Psoas muscle (tissue), 8 donors: ENCODE data around the gene SIAH3. TPM values are rescaled to one million over a fixed set of nuclear protein-coding genes. Genes with fewer than 3 reads are reported as not detected.
"Not testable (repeated sequence)": the region's sequence is repeated elsewhere in the genome, so short reads cannot be mapped to it uniquely, and the experiment has no call there.

ENCODE experiments used
- ATAC-seq, 4 donors: fragments of 200-7000 bp; cut with Tn5 transposase; one replicate each; pipeline ENCODE4 v1.9.1; 2020; ENCODE audit warnings: moderate library complexity in 3 of 4, mild to moderate bottlenecking in 2 of 4
- DNase-seq, 2 donors: peaks; one replicate each; pipeline ENCODE4 v3.0.0-alpha.2; 2020
- H3K27ac ChIP-seq: fragments of 200-600 bp; one replicate; pipeline ENCODE4 v1.8.0; 2022
- H3K27me3 ChIP-seq, 3 donors: fragments of 200-600 bp in 1 of 3; one replicate each; pipeline versions ENCODE4 v1.6.1 to v1.8.0; 2013 to 2022; ENCODE audit warnings: low read length in 2 of 3, mild to moderate bottlenecking in 2 of 3, moderate library complexity in 1 of 3; ENCODE audit not compliant: insufficient read depth in 3 of 3
- H3K36me3 ChIP-seq, 2 donors: fragments of 200-600 bp in 1 of 2; one replicate each; pipeline versions ENCODE4 v1.6.1 to v1.8.0; 2013 to 2022; ENCODE audit warnings: low read depth in 1 of 2, mild to moderate bottlenecking in 1 of 2, moderate library complexity in 1 of 2; ENCODE audit not compliant: insufficient read depth in 1 of 2
- H3K4me1 ChIP-seq: fragments of 200-600 bp; one replicate; pipeline ENCODE4 v1.8.0; 2022
- H3K4me3 ChIP-seq: fragments of 200-600 bp; one replicate; pipeline ENCODE4 v1.8.0; 2022; ENCODE audit warnings: mild to moderate bottlenecking
- H3K9me3 ChIP-seq: fragments of 200-600 bp; one replicate; pipeline ENCODE4 v1.8.0; 2022
- WGBS, 3 donors: extraction: QIAGEN DNeasy Blood & Tissue Kit; methylation state at CpG; one replicate each; pipeline versions ENCODE4 v1.1.6 to v1.1.7; 2013; 5-methylcytosine and 5-hydroxymethylcytosine counted together
- intact Hi-C, 2 donors: fragments of 100-400 bp; cut with DNase I; formaldehyde crosslinking; loops; one replicate each; pipeline versions ENCODE4 v1.11.0 to v1.14.2; 2022
- polyA plus RNA-seq, 3 donors: library from polyadenylated mRNA; stranded (reverse); fragments of 200-250 nt; gene quantifications; one replicate each; pipeline ENCODE4 v1.2.3, GENCODE V29; 2013
- total RNA-seq, 4 donors: library from RNA; stranded (reverse); fragmentation: NEBNext Ultra II Directional in 2 of 4; extraction: Animal tissue kit (Norgen Biotek cat#: 25700) in 2 of 4; gene quantifications; one replicate each; pipeline versions ENCODE4 v1.2.1 to v1.2.4, GENCODE V29; 2021 to 2023
- TF ChIP-seq, protein P1 (sequence below): fragments of 200-600 bp; IDR thresholded peaks from one replicate; pipeline ENCODE4 v1.8.0; 2022; ENCODE audit warnings: antibody characterized with exemption
- donor health status: healthy with polysubstance abuse.
- donor health status: DM: no; HTN: no; CAD: no; lungs with moderate emphysema.
- donor health status: Bipolar disorder and iron deficiency.
- donor health status: healthy.
- donor health status: DM: yes; HTN: yes; CAD: no.
- donor health status: DM: no; HTN: no; CAD: no.
- donor health status: DM: no; HTN: no; CAD: no.
- donor health status: DM: yes; HTN: yes; CAD: no.

Gene SIAH3
- total and polyA plus RNA-seq, 7 donors: 0.02 to 0.03 (median 0.02) TPM; not detected in 4

DNA sequence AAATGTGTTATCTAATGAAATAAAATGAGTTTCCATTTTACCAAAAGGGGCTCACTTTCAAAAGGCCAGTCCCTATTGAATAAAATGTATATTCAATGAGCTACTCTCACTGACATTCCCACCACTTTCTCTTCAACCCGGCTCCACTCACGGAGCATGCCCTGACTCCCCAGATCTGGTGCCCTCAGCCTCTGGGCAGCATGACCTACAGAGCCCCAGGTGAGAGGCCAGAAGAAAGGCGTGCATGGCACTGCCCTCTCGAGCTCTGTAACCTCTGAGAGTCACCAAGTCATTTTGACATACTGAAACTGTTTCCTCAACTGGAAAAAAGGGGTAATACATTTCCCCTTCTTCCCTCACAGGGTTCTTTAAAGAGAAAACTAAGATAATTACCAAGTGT, 25.2 kb upstream of the SIAH3 start:
- TF ChIP-seq, protein P1, sequence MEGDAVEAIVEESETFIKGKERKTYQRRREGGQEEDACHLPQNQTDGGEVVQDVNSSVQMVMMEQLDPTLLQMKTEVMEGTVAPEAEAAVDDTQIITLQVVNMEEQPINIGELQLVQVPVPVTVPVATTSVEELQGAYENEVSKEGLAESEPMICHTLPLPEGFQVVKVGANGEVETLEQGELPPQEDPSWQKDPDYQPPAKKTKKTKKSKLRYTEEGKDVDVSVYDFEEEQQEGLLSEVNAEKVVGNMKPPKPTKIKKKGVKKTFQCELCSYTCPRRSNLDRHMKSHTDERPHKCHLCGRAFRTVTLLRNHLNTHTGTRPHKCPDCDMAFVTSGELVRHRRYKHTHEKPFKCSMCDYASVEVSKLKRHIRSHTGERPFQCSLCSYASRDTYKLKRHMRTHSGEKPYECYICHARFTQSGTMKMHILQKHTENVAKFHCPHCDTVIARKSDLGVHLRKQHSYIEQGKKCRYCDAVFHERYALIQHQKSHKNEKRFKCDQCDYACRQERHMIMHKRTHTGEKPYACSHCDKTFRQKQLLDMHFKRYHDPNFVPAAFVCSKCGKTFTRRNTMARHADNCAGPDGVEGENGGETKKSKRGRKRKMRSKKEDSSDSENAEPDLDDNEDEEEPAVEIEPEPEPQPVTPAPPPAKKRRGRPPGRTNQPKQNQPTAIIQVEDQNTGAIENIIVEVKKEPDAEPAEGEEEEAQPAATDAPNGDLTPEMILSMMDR: no peak
- 87 to 95% (median 89%) methylated on average over 4 of the region's 4 CpGs for WGBS, 3 donors
- intact Hi-C loops: loop anchor here in 1 of 2 donors (5.0 kb wide), 1 partner anchor 44 kb away; no protein-coding TSS in a partner anchor
- Histone ChIP-seq H3K27ac (no peak overlapping the region), H3K4me1 (peaks cover 9% of the 10 kb centered on the region), H3K4me3 (no peak overlapping the region), H3K9me3 (no peaks in the 10 kb centered on the region), H3K27me3 (peaks cover 0 to under 1% (median 0%) of the 10 kb centered on the region in 3 donors), H3K36me3 (no peaks in the 10 kb centered on the region)
- no peak for ATAC-seq
- no peak for DNase-seq

DNA sequence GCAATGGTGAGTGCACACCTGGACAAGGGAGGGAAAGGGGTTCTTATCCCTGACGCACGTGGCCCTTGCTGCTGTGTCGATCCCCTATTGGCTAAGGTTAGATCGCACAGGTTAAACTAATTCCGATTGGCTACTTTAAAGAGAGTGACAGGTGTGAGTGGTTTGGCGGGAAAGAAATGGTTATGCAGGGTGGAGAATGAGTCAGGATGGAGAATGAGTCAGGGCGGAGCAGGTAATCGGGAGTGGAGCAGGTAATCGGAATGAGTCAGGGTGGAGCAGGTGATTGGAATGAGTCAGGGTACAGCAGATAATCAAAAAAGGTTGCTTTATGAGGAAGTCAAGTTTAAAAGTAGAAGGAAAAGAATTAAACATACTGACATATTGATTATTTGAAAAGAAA, 24.4 kb upstream of the SIAH3 start:
- no peak for DNase-seq
- no peaks in the 10 kb centered on the region for H3K36me3 ChIP-seq
- H3K9me3 ChIP-seq: no peaks in the 10 kb centered on the region
- no peaks in the 10 kb centered on the region for H3K27me3 ChIP-seq
- 93 to 96% (median 93%) methylated on average over 9 of the region's 9 CpGs for WGBS, 3 donors
- TF ChIP-seq, protein P1: no peak
- ATAC-seq: no peak
- H3K27ac ChIP-seq: no peak overlapping the region
- no peak overlapping the region for H3K4me3 ChIP-seq
- intact Hi-C loops: loop anchor here in 1 of 2 donors (5.0 kb wide), 1 partner anchor 44 kb away; no protein-coding TSS in a partner anchor
- H3K4me1 ChIP-seq: peaks cover 9% of the 10 kb centered on the region

DNA sequence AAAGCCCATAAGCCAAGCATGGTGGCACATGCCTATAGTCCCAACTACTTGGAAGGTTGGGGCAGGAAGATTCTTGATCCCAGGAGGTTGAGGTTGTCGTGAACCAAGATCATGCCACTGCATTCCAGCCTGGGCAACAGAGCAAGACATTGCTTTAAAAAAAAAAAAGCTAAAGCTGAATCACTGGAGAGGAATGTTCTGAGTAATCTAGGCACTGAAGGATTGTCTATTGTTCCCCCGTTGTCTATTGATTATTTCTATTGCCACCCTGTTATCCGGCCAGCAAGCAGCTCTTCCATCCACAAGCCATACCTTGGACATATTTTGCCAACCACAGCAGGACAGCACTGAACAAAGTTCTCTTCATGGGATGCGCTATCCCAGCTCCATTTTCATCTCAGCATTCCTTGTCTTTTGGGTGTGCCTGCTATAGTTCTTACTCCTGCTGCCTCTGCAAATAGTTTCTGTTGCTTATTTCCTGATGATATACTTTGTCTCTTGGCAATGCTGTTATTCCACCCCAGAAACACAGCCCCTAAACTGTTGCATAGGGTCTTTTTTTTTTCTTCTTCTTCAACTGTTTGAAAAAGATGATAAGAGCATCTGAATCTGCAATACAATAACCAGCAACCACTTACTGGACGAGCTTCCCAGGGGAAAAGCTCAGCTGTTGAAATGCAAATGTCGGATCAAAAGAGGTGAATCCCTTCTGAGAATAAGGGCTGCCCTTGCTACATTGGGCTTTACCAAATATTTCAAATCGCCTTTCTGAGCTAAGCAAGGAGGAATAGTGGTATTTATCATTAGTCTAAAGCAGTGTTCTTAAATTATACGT, 22.2 kb upstream of the SIAH3 start:
- Histone ChIP-seq H3K27ac (no peak overlapping the region), H3K4me3 (no peak overlapping the region), H3K27me3 (no peaks in the 10 kb centered on the region), H3K9me3 (no peaks in the 10 kb centered on the region), H3K36me3 (no peaks in the 10 kb centered on the region), H3K4me1 (peaks cover 6% of the 10 kb centered on the region)
- TF ChIP-seq, protein P1: no peak
- intact Hi-C loops: no loop called here
- ATAC-seq (no peak), DNase-seq (no peak)
- 73 to 82% (median 79%) methylated on average over 8 of the region's 8 CpGs for WGBS, 3 donors

DNA sequence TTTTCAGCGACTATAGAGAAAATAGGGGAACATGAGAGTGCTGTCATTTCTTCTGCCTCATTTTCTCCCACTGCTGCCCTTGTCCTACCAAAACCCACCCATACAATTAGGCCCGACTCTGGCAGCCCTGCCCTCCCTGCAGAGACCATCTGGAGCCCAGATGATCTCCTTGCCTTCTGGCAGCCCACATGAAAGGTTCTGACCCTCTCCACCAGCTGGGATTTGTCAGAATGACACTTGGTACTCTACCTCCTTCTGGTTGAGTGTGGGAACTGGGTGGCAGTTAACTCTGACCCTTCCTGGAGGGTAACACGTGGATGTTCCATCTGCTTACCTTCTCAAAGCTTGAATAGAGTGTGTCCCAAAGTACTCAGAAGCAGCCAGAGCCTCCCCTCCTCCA, 21.0 kb upstream of the SIAH3 start:
- intact Hi-C loops: no loop called here
- Histone ChIP-seq H3K27ac (no peak overlapping the region), H3K4me1 (peaks cover 6% of the 10 kb centered on the region), H3K4me3 (no peak overlapping the region), H3K36me3 (no peaks in the 10 kb centered on the region), H3K27me3 (no peaks in the 10 kb centered on the region), H3K9me3 (no peaks in the 10 kb centered on the region)
- no peak for DNase-seq
- 48 to 53% (median 48%) methylated on average over 3 of the region's 3 CpGs for WGBS, 3 donors
- ATAC-seq: no peak
- TF ChIP-seq, protein P1: no peak

DNA sequence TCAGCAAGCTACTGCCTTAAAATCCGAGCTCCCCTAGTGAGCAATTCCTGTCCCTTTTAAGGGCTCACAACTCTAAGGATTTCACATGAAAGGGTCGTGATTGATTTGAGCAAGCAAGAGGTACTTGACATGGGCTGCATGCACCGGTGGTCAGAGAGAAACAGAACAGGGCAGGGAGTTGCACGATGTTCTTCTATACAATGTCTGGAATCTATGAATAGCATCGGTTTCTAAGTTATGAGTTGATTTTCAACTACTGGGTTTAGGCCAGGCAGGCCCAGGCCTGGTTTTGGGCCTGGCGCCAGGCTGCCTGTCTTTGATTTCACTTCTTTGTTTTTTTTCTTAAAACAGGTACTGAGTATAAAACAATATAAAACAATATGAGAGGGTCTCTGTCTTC, 19.6 kb upstream of the SIAH3 start:
- DNase-seq, H3K36me3 ChIP-seq, H3K27ac ChIP-seq, H3K9me3 ChIP-seq, H3K4me3 ChIP-seq, H3K27me3 ChIP-seq, H3K4me1 ChIP-seq, ATAC-seq, intact Hi-C loops: not testable (repeated sequence)
- WGBS, 3 donors: 67 to 85% (median 79%) methylated on average over 6 of the region's 6 CpGs
